ENCODE data around the gene TMCO1. TPM values are rescaled to one million over a fixed set of nuclear protein-coding genes. Genes with fewer than 3 reads are reported as not detected.

The TMCO1 gene
- total RNA-seq, 1 experiment from 2014 or later, result 70.1 TPM

DNA sequence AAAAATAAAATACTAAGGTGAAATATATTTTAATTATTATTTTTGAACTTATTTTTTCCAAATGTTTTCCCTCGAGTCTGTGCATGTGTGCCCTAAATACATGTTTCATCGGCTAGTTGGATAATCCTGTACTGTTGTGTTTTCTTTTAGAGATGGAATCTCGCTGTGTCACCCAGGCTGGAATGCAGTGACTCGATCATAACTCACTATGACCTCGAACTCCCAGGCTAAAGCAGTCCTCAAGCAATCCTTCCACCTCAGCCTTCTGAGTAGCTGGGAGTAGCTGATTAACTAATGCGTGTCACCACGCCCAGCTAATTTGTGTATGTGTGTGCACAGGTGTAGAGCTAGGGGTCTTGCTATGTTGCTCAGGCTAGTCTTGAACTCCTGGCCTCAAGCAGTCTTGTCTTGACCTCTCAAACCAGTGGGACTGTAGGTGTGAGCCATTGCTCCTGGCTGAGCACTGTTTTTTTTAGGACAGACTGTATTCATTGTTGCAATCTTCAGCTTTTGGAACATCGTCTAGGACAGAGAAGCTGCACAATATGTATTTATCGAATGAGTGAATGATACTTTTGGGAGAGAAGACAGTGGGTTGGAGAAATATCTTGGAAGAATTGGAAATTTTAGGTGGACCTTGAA is 4.8 kb upstream of the TMCO1 start:
- peaks cover 3% of the 10 kb centered on the region; the same call in 1 of the 2 replicates for H3K79me2 ChIP-seq (ENCODE audit: insufficient read depth, low read length)
- H4K8ac ChIP-seq (replicated peaks; ENCODE audit: insufficient read length, low read depth, low read length), result no peak overlapping the region
- H3K79me1 ChIP-seq (ENCODE audit: insufficient read depth, low read depth, low read length, poor library complexity, severe bottlenecking), result peaks cover 3% of the 10 kb centered on the region
- Mint-ChIP-seq H3K27me3 (ENCODE audit: low read depth) (no peaks in the 10 kb centered on the region; the same call in 1 of the 2 replicates), H3K36me3 (ENCODE audit: insufficient read depth in 1 of 3, low read depth in 3 of 3) (peaks cover 4 to 14% (median 9%) of the 10 kb centered on the region in 3 experiments; a peak in 5 of 7 replicates), H3K4me1 (peaks cover 0 to 11% of the 10 kb centered on the region in 2 experiments; a peak in 2 of 4 replicates), H3K4me3 (no peak overlapping the region), H3K27ac (no peak overlapping the region), H3K9me3 (no peaks in the 10 kb centered on the region; a peak in 1 of 5 replicates)
- no CpG with 5 or more reads among the region's 9 CpGs for WGBS (ENCODE audit: extremely low coverage, insufficient read length, low lambda C conversion rate)
- H4K20me1 ChIP-seq (ENCODE audit: control insufficient read depth, insufficient read depth, insufficient read length), result no peaks in the 10 kb centered on the region
- TF ChIP-seq, protein P1, sequence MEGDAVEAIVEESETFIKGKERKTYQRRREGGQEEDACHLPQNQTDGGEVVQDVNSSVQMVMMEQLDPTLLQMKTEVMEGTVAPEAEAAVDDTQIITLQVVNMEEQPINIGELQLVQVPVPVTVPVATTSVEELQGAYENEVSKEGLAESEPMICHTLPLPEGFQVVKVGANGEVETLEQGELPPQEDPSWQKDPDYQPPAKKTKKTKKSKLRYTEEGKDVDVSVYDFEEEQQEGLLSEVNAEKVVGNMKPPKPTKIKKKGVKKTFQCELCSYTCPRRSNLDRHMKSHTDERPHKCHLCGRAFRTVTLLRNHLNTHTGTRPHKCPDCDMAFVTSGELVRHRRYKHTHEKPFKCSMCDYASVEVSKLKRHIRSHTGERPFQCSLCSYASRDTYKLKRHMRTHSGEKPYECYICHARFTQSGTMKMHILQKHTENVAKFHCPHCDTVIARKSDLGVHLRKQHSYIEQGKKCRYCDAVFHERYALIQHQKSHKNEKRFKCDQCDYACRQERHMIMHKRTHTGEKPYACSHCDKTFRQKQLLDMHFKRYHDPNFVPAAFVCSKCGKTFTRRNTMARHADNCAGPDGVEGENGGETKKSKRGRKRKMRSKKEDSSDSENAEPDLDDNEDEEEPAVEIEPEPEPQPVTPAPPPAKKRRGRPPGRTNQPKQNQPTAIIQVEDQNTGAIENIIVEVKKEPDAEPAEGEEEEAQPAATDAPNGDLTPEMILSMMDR (conservative IDR thresholded peaks at IDR 0.05), result no peak
- no peak overlapping the region for H3K9ac ChIP-seq (ENCODE audit: extremely low read depth, insufficient read length, low read length)
- H2BK20ac ChIP-seq (ENCODE audit: low read depth, low read length, poor library complexity, severe bottlenecking), result no peak overlapping the region
- H2BK15ac ChIP-seq (ENCODE audit: low read depth, low read length), result no peak overlapping the region
- H3K56ac ChIP-seq (ENCODE audit: insufficient read length, low read depth, low read length), result no peak overlapping the region
- no peak overlapping the region for H3K4me2 ChIP-seq (ENCODE audit: insufficient read depth, insufficient read length, low read length)
- H2BK12ac ChIP-seq (ENCODE audit: insufficient read length, low read depth, low read length), result no peak overlapping the region
- no peak overlapping the region for H4K5ac ChIP-seq (ENCODE audit: insufficient read length, low read depth, low read length)
- H3K27ac ChIP-seq (ENCODE audit: insufficient read length, low read depth, low read length), result no peak overlapping the region
- no peak overlapping the region for H2AK5ac ChIP-seq (ENCODE audit: insufficient read length, low read length)
- no peak overlapping the region for H3K18ac ChIP-seq (ENCODE audit: insufficient read length, low read depth, low read length)
- H4K91ac ChIP-seq (ENCODE audit: insufficient read length, low read depth, low read length), result no peak overlapping the region
- peaks cover 2% of the 10 kb centered on the region for H3K23me2 ChIP-seq (ENCODE audit: insufficient read length, low read depth, low read length, poor library complexity, severe bottlenecking)
- no peak overlapping the region for H3K4ac ChIP-seq (ENCODE audit: low read depth, low read length)
- no peaks in the 10 kb centered on the region for H3K9me3 ChIP-seq (ENCODE audit: control insufficient read depth, low read depth, low read length)
- H3K23ac ChIP-seq (ENCODE audit: insufficient read length, low read depth, low read length), result no peak overlapping the region
- H2AFZ ChIP-seq (ENCODE audit: low read length), result no peak overlapping the region
- no peaks in the 10 kb centered on the region for H3K4me1 ChIP-seq (ENCODE audit: insufficient read depth, low read length)
- H3K14ac ChIP-seq (ENCODE audit: insufficient read depth, low read length), result no peak overlapping the region
- H3T11ph ChIP-seq (ENCODE audit: low read length), result no peak overlapping the region
- H2BK5ac ChIP-seq (ENCODE audit: insufficient read length, low read length), result no peak overlapping the region
- H2BK120ac ChIP-seq (ENCODE audit: low read depth, low read length, poor library complexity, severe bottlenecking), result no peak overlapping the region
- no peaks in the 10 kb centered on the region for H3K27me3 ChIP-seq (ENCODE audit: insufficient read depth, low read length)
- no peak for DNase-seq
